Hepatocyte (in vitro differentiated cells): ENCODE results near the gene ABHD2.

Experiments
- CTCF ChIP-seq: fragments of 200-600 bp; sonication (generic); IDR thresholded peaks from 2 replicates; pipeline ENCODE4 v1.5.1; 2016; ENCODE audit warnings: antibody characterized with exemption, mild to moderate bottlenecking; ENCODE audit not compliant: poor library complexity
- EZH2 ChIP-seq: fragments of 200-600 bp; sonication (generic); IDR thresholded peaks from 2 replicates; pipeline ENCODE4 v1.6.1; 2016; ENCODE audit warnings: antibody characterized with exemption, mild to moderate bottlenecking, borderline replicate concordance
- EZH2phosphoT487 ChIP-seq: fragments of 200-600 bp; sonication (generic); IDR thresholded peaks from one replicate; pipeline ENCODE4 v1.6.1; 2018; ENCODE audit warnings: antibody characterized with exemption, mild to moderate bottlenecking, low read depth, moderate library complexity; ENCODE audit not compliant: unreplicated experiment, severe bottlenecking

- no peak for TF ChIP-seq CTCF
- no peak for TF ChIP-seq EZH2phosphoT487
- TF ChIP-seq EZH2: no peak
These were observed 107.6 kb downstream of the ABHD2 start for GRCh38 chr15:89195836-89196235.
